Epithelial cell of alveolus of lung (primary cell): ENCODE measurements around the gene SPATA46. TPM values are rescaled to one million over a fixed set of nuclear protein-coding genes. Genes with fewer than 3 reads are reported as not detected.

Experiments
- total RNA-seq: library from RNA; depleted of rRNA; stranded (reverse); fragments of >200 nt; gene quantifications from 2 replicates; pipeline ENCODE4 v1.2.1, GENCODE V29; 2015

SPATA46 gene
- not detected in 2 replicates for total RNA-seq

GRCh38 chr1:162376691-162377090, at the start of gene SPATA46:
Gene SPATA46 (minus strand): TSS chr1:162376854. CDS start chr1:162376790, 64 bp downstream.

GRCh38 chr1:162412002-162412401, 35.3 kb upstream of the SPATA46 start, which contains the start of gene SH2D1B:
Gene SH2D1B (minus strand): TSS chr1:162412136. CDS start chr1:162412016, 120 bp downstream.

GRCh38 chr1:162381383-162381782, 4.7 kb upstream of the SPATA46 start, which contains the start of gene C1orf226:
Gene C1orf226 (plus strand): TSS chr1:162381728. CDS start chr1:162381902, 174 bp downstream.

Other genes with a start within 250 kb of the SPATA46 start
- gene C1orf226, start 4.9 kb upstream of the SPATA46 start, total RNA-seq = 1.7 and 3.6 TPM in 2 replicates
- gene SH2D1B, start 35.3 kb upstream of the SPATA46 start, total RNA-seq = not detected in 2 replicates
- gene UHMK1, start 121.0 kb upstream of the SPATA46 start, total RNA-seq = 44.1 and 44.3 TPM in 2 replicates
- 22.0 and 106 TPM in 2 replicates for gene UAP1, start 184.9 kb upstream of the SPATA46 start, total RNA-seq